GM12873 (cell line): ENCODE results near the gene GALT.

Experiments used
- TF ChIP-seq, protein P1 (sequence below): IDR thresholded peaks from 2 replicates; pipeline ENCODE4 v1.5.1; 2012; ENCODE audit warnings: low read depth, mild to moderate bottlenecking, moderate library complexity, low read length, control low read depth; ENCODE audit not compliant: insufficient read depth; ENCODE audit errors: missing control alignments

The GALT gene

DNA sequence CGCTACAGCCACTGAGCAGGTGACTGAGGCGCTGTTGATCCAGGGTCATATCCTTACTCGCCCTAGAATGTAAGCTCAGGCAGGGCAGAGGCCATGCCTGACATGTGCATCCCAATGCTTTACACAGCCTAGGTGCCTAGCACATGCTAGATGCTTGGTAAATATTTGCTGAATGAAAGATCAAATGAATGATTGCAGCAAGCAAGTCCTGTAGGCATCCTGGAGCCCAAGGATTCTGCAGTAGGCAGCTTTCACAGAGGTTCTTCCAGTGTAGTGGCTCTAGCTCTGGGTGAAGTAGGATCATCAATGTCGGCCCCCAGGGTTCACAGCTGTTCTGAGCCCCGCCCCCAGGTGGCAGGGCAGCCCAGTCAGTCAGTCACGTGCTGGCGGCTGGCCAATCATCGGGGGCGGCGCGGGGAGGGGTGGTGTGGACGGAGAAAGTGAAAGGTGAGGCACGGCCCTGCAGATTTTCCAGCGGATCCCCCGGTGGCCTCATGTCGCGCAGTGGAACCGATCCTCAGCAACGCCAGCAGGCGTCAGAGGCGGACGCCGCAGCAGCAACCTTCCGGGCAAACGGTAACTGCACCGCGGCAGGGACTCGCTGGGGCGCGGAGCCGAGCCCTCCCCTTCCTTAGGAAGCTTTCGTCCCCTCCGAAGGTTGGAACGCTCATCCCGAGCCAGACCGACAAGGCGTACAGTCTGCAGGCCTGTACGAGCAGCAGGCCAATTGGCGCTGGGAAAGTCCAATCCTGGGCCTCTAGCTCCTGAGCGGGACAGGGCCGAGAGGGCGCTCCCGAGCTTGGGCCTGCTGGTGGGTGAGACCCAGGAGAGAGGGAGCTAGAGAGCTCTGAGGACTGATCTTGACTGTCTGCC is at the start of gene GALT:
Gene GALT, plus strand, starts transcription at position 465 of the 873 bp plus-strand sequence. Its CDS starts 30 bp downstream, at position 495.
- TF ChIP-seq, protein P1, sequence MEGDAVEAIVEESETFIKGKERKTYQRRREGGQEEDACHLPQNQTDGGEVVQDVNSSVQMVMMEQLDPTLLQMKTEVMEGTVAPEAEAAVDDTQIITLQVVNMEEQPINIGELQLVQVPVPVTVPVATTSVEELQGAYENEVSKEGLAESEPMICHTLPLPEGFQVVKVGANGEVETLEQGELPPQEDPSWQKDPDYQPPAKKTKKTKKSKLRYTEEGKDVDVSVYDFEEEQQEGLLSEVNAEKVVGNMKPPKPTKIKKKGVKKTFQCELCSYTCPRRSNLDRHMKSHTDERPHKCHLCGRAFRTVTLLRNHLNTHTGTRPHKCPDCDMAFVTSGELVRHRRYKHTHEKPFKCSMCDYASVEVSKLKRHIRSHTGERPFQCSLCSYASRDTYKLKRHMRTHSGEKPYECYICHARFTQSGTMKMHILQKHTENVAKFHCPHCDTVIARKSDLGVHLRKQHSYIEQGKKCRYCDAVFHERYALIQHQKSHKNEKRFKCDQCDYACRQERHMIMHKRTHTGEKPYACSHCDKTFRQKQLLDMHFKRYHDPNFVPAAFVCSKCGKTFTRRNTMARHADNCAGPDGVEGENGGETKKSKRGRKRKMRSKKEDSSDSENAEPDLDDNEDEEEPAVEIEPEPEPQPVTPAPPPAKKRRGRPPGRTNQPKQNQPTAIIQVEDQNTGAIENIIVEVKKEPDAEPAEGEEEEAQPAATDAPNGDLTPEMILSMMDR, result peak; percentile 60

- TF ChIP-seq, protein P1, result no peak
Measured at GRCh38 chr9:34599546-34599945, 46.9 kb upstream of the GALT start.

DNA sequence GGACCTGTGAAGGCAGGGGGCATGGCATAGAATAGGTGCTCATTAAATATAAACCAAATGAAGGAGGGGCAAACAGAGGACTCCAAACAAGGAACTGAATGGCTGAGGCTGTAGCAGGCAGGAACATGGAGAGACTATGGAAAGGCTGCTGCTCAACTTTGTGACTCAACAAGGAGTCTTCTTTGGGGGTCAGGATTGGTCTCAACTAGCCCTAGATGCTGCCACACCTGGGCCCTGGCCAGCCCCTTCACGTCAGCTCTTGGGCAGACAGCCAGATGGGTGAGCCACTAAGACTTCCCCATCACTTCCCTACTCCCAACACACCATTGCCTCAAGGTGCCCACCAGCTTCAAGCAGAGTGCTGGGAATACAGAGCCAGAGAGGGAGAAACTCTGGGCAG is 45.6 kb upstream of the GALT start:
- TF ChIP-seq, protein P1, result no peak

DNA sequence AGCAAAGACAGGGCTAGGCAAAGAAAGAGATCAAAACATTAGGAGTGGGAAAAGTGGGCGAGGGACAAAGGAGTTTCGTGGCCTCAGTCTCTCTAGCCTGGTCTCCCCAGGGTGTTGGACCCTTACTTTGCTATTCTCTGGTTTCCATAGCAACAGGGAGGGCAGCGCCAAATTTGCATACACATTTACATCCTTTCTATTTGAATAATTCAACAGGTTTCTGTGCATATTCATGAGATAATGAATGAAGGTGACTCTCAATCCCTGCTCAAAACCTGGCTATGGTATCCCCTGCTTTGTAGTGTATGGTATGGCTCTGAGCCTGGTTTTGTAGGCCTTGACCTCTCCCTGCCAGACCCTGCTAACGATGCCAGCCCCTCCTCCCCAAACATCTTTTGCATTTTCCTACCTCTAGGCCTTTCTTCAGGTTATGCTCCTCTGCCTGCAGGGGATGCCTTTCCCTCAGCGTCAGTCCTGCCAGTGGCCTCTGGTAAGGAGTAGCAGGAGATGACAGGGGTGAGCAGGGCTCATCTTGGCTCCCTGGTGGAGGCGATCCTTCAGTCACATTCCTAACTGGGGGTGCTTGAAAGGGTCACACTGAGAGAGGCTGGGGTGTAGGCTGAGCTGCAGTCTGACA is 44.4 kb upstream of the GALT start:
- TF ChIP-seq, protein P1, result no peak

- TF ChIP-seq, protein P1, result peak; percentile 89
Measured at GRCh38 chr9:34603610-34604231, 42.8 kb upstream of the GALT start.

DNA sequence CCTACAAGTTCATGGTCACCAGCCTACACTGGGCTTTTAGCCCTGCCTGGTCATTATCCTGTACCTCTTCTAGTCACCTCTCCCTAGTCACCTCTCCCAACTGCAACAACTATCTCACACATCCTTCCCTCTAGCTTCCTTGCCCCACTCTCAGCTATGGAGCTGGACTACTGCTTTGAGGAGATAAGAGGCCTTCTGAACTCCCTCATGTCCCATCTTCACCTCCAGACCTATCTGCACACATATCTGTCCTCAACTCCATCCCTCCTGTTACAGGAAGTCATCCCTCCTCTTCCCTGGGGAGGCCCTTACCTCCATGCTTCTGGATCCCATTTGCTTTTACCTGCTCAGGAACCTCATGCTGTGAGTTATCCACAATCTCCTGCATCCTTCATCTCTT is 40.3 kb upstream of the GALT start:
- TF ChIP-seq, protein P1, result no peak

DNA sequence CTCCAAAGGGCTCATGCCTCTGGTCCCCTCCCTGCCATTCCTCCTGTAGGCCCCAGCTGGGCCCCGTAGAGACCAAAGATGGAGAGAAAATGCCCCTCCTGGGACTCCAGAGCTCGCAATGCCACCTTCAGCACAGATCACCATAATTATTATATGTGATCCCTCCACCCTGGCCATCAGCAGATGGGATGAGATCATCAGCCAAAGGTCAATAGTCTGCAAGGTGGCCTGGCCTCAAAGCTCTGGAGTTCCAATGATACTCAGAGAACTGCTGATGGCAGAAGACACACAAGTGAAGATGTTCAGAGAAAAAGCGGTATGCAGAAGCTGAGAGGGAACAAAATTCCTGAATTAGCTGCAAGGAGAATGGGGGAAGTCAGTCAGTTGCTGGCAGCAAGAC is 39.6 kb upstream of the GALT start:
- TF ChIP-seq, protein P1, result no peak
